ENCODE measurements around the gene MNT.

Gene MNT

DNA sequence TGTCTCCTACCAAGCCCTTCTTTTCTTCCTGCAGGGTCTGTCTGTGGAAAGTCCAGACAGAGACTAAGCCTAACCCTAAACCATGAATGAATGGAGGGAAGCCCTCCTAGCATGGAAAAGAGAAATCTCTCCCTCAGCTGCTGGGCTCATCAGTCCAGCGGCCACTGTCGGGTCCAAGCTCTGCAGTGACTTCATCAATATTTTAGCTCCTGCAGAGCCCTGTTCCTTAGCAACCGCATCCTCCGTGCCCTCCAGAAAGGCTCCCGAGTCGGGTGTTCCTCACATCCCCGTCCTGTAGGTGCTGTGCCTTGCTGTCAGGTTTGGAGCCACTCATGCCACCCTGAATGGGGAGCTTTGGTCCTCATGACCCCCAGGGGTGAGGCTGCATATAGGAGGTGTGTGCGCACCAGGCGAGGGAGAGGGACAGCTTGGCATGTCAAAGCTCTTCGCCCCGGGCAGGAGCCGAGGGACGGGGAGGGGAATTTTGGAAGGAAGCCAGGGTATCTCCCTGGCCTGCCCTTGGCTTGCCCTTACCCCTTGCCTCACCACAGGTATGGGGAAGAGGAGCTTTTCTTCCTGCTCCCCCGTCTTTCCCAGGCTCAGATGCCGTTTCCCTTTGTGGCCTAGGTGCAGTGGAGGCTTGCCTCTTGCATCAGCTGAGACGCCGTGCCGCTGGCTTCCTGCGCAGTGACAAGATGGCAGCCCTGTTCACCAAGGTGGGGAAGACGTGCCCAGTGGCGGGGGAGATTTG, 39.7 kb downstream of the MNT start:
- Histone ChIP-seq H3K27me3 (ENCODE audit: insufficient read depth, low read depth, severe bottlenecking) (no peaks in the 10 kb centered on the region), H3K36me3 (peaks cover 36% of the 10 kb centered on the region), H3K27ac (no peak overlapping the region), H3K4me3 (ENCODE audit: low read depth, low read length) (no peak overlapping the region), H3K9me3 (ENCODE audit: severe bottlenecking) (no peaks in the 10 kb centered on the region)
- DNase-seq: no peak
- TF ChIP-seq, protein P1, sequence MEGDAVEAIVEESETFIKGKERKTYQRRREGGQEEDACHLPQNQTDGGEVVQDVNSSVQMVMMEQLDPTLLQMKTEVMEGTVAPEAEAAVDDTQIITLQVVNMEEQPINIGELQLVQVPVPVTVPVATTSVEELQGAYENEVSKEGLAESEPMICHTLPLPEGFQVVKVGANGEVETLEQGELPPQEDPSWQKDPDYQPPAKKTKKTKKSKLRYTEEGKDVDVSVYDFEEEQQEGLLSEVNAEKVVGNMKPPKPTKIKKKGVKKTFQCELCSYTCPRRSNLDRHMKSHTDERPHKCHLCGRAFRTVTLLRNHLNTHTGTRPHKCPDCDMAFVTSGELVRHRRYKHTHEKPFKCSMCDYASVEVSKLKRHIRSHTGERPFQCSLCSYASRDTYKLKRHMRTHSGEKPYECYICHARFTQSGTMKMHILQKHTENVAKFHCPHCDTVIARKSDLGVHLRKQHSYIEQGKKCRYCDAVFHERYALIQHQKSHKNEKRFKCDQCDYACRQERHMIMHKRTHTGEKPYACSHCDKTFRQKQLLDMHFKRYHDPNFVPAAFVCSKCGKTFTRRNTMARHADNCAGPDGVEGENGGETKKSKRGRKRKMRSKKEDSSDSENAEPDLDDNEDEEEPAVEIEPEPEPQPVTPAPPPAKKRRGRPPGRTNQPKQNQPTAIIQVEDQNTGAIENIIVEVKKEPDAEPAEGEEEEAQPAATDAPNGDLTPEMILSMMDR (IDR thresholded peaks at IDR 0.05; ENCODE audit: low read depth, low read length): no peak

DNA sequence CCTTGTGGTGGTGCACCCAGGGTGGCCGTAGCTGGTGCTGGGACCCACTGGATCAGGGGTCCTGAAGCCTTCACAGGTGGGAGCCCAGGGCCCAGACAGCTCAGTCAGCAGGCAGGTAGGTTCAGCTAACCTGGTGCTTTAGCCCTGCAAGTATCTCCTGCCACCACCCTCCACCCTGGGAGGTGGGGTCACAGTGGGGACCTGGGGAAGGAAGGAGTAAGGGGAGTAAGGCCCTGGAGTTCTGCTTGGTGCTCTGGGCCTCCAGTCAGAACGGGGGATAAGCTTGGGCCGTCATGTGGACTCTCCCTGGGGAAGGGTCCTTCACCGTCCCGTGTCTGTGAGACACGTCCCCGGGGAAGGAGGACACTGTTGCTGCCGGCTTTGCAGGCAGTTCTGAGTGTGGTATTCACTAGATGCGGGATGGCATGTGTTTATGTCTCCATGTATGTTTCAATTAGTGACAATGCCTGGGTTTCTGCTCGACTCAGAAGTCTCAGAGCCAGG, 42.9 kb downstream of the MNT start:
- no peak for DNase-seq
- Histone ChIP-seq H3K36me3 (peaks cover 8% of the 10 kb centered on the region), H3K27ac (no peak overlapping the region), H3K4me3 (ENCODE audit: low read depth, low read length) (no peak overlapping the region), H3K9me3 (ENCODE audit: severe bottlenecking) (no peaks in the 10 kb centered on the region), H3K27me3 (ENCODE audit: insufficient read depth, low read depth, severe bottlenecking) (no peaks in the 10 kb centered on the region)
- TF ChIP-seq, protein P1 (IDR thresholded peaks at IDR 0.05; ENCODE audit: low read depth, low read length): no peak

DNA sequence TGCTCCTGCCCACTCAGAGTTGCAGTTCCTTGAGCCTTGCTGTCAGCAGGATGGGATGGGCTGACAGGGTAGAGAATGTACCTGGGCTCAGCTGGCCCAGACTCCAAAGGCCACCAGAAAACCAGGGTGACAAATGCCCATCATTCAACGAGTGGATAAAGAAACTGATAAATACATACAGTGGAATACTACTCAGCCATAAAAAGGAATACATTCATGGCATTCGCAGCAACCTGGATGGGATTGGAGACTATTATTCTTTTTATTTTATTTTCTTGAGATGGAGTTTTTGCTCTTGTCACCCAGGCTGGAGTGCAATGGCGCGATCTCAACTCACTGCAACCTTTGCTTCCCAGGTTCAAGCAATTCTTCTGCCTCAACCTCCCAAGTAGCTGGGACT, 43.6 kb downstream of the MNT start:
- Histone ChIP-seq H3K36me3 (peaks cover 3% of the 10 kb centered on the region), H3K27me3 (ENCODE audit: insufficient read depth, low read depth, severe bottlenecking) (no peaks in the 10 kb centered on the region), H3K4me3 (ENCODE audit: low read depth, low read length) (no peak overlapping the region), H3K9me3 (ENCODE audit: severe bottlenecking) (no peaks in the 10 kb centered on the region), H3K27ac (no peak overlapping the region)
- TF ChIP-seq, protein P1 (IDR thresholded peaks at IDR 0.05; ENCODE audit: low read depth, low read length): no peak
- DNase-seq: no peak

DNA sequence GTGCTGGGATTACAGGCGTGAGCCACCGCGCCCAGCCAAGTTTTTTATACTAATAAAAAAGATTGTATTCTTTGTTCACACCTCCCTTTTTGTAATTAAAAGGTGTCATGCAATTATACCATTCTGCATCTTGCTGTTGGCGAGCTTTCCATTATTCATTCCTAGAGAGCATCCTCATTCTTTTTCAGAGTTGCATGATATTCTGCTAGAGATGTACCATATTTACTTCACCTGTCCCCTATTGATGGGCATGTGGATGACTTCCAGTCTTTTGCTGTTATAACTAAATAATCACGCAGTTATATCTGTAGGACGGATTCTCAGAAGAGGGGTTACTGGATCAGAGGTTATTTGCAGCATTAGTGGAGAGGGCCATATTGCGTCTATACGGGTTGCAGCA, 46.5 kb downstream of the MNT start:
- H3K4me3 ChIP-seq (ENCODE audit: low read depth, low read length): no peak overlapping the region
- TF ChIP-seq, protein P1 (IDR thresholded peaks at IDR 0.05; ENCODE audit: low read depth, low read length): no peak
- no peaks in the 10 kb centered on the region for H3K27me3 ChIP-seq (ENCODE audit: insufficient read depth, low read depth, severe bottlenecking)
- H3K36me3 ChIP-seq: no peaks in the 10 kb centered on the region
- no peak for DNase-seq
- no peaks in the 10 kb centered on the region for H3K9me3 ChIP-seq (ENCODE audit: severe bottlenecking)
- H3K27ac ChIP-seq: no peak overlapping the region

DNA sequence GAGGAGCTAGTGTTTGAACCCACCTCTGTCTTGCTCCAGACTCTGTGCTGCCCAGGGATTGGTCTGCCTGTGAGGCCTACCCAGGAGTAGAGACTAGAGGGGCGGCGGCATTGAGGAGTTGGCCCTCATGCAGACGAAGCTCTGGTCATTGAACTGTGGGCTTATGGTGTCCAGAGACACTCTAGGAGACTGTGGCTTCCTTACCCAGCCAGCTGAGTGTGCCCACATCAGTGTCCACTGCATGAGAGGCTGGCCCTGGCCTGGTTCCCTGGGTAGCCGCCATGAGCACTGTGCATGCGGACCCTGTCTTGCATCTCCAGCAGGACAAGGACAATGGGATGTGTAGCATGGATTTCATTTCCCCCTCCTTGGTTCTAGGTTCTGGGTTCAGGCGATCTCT, 49.6 kb downstream of the MNT start:
- Histone ChIP-seq H3K27ac (no peak overlapping the region), H3K27me3 (ENCODE audit: insufficient read depth, low read depth, severe bottlenecking) (no peaks in the 10 kb centered on the region), H3K9me3 (ENCODE audit: severe bottlenecking) (no peaks in the 10 kb centered on the region), H3K36me3 (no peaks in the 10 kb centered on the region), H3K4me3 (ENCODE audit: low read depth, low read length) (no peak overlapping the region)
- TF ChIP-seq, protein P1 (IDR thresholded peaks at IDR 0.05; ENCODE audit: low read depth, low read length): no peak
- no peak for DNase-seq
